ENCODE measurements around the gene LIX1L.

The LIX1L gene

GRCh38 chr1:145963265-145964019 lies 5.6 kb upstream of the LIX1L start:
- DNase-seq (ENCODE audit: low spot score) = no peak

DNA sequence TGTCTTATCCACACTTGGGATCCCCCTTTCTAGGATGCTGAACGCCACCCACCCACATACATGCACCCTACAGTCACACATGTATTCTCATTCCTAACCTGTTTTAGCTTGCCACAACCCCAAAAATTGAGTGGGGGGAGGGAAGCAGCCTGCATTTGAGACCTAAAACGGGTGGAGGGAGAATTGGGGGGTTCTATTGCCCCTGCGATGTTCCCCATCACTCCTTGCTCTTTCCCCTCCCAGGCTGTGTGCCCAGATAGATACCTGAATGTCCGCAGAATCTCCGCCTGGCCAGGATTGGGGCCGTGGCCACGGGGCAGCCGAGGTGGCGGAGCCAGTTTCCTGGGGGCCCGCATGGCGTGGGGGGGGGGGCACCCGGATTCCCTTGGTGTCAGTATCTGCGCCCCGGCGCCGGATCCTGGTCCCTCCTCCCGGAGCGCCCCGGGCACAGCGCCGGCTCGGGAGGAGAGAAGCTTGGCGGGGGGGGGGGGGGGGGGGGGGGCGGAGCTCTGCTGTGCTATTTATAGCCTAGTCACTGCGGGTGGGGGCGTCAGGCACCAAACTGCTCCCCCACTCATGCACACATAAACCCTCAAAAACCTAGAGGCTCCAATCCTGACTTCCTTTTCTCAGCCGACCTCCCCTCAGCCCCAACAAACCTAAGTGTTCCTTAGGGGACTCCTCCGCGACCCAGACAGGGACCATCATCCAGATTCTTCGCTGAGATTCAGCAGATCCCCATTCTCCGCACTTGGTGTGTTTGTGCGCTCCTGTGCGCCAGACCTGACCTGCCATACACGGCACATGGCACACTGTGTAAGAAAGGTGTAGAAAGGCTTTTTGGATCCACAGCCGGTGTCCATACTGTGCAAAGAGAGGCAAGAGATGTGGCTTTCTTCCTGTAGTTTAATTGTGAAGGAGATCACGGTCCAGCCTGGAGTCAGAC lies 4.6 kb upstream of the LIX1L start:
- DNase-seq (ENCODE audit: low spot score) = no peak

- no peak for DNase-seq (ENCODE audit: low spot score)
Measured at GRCh38 chr1:145961425-145962156, 3.8 kb upstream of the LIX1L start.

GRCh38 chr1:145961109-145961424 lies 3.2 kb upstream of the LIX1L start:
- DNase-seq (ENCODE audit: low spot score) = no peak

- DNase-seq (ENCODE audit: low spot score) = peak; percentile 82
Measured at GRCh38 chr1:145960468-145961108, 2.8 kb upstream of the LIX1L start.

DNA sequence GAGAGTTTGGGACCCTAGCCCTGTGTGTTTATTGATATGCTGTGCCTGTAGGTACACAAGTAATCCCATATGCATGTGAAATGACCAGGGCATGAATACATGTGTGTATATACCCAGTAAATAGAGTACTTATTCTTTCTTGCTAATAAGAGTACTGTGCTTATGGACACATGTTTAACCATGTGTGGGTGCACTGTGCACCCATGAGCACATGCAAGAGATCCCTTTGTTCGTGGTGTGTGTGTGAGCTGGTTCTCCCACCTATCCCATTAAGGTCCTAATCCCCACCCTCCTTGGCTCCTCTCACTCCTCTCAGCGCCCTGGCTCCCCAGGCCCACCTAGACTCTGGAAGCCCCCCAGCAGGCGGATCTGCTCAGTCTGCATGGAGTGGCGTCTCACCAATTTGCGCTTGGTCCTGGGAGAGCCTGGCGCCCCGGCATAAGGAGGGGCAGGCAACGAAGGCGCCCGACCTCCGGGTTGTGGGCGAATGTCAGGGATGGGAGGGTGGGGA lies 2.2 kb upstream of the LIX1L start:
- no peak for DNase-seq (ENCODE audit: low spot score)

- DNase-seq (ENCODE audit: low spot score) = no peak
Measured at GRCh38 chr1:145959333-145959732, 1.5 kb upstream of the LIX1L start.

- DNase-seq (ENCODE audit: low spot score) = no peak
Measured at GRCh38 chr1:145958734-145959133, 917 bp upstream of the LIX1L start.

DNA sequence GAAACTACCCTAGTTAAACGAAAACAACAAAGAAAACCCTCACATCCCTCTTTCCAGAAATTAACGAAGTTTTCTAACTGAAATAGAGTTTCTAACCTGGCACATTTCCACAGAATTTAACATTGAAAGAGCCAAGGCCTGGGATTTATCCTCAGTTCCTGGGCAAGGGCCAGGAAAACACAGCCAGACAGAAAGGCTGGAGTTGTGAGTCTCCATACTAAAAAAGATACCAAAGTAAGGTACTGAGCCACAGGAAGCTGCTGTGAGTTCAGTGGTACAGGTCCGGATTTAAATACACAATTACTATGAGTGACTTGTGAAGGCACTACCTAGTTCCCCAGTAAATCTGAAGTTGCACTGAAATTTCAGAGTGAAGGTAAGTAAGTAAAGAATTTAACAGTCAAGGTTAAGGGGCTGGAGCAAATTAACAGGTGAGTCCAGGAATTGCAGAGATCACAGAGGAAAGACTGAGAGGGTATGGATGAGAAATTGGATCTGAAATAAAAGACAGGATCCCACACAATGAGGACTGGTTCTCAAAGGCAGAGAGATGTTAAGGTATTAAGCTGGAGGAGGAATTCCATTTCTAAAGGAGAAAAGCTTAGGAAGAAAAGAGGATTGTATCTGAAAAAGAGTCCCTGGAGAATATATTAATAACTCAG lies 905 bp downstream of the LIX1L start:
- no peak for DNase-seq (ENCODE audit: low spot score)

DNA sequence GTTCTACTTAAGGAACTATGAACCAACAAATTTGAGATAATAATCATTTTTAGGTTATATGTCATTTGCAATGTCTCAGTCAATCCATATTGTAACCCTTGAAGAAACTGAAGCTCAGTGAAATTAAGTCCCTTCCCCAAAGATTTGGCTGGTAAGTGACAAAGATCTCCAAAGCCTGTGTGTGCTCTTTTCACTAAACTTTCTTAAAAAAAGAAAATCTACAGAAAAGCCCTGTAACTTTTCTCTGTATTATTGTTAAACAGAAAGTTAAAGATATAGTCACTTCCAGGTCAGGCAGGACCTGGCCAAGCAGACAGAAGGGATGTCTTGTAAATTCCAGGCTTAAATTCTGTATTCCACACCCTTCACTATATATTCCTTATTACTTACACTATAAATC lies 1.5 kb downstream of the LIX1L start:
- no peak for DNase-seq (ENCODE audit: low spot score)

- no peak for DNase-seq (ENCODE audit: low spot score)
Measured at GRCh38 chr1:145955436-145955835, 2.4 kb downstream of the LIX1L start.

DNA sequence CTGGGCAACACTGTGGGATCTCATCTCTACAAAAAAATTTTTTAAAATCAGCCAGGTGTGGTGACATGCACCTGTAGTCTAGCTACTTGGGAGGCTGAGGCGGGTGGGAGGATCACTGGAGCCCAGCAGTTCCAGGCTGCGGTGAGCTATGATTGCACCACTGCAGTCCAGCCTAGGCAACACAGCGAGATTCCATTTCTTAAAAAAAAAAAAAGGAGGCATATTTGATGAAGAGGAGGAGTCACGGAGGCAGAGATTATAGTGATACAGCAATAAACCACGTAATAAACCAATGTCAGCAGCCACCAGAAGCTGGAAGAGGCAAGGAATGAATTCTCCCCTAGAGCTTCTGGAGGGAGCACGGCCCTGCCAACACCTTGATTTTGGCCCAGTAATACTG lies 4.0 kb downstream of the LIX1L start:
- DNase-seq (ENCODE audit: low spot score) = no peak

DNA sequence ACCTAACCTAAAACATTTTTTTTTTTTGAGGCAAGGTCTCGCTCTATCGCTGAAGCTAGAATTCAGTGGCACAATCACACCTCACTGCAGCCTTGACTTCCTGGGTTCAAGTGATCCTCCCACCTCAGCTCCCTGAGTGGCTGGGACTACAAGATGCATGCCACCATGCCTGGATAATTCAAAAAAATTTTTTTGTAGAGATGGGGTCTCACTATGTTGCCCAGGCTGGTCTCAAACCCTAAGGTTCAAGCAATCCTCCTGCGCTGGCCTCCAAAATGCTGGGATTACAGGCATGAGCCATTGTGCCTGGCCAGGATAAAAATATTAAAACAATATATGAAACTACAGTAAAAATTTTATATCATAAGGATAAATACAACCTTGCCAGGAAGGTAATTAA lies 4.9 kb downstream of the LIX1L start:
- no peak for DNase-seq (ENCODE audit: low spot score)

DNA sequence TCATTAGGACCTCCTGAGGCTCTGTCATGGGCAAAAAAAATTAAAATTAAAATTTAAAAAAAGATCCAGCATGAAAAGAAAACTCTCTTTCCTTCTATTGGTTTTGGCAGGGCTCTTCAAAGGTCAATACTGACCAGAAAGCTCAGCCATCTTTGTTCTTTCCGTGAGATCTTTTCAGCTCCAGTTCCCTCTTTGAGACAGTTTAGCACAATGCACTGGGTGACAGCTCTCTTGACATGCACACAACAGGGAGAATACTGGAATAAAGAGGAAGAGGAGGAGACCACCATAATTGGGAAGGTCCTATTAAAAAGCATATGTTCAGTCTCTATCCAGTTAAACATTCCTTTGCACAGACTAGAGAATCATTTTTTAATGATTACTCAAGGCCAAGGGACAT lies 6.3 kb downstream of the LIX1L start:
- no peak for DNase-seq (ENCODE audit: low spot score)

- DNase-seq (ENCODE audit: low spot score) = no peak
Measured at GRCh38 chr1:145949219-145949618, 8.6 kb downstream of the LIX1L start.

- DNase-seq (ENCODE audit: low spot score) = peak; percentile 72
Measured at GRCh38 chr1:145947551-145947950, 10.3 kb downstream of the LIX1L start.

DNA sequence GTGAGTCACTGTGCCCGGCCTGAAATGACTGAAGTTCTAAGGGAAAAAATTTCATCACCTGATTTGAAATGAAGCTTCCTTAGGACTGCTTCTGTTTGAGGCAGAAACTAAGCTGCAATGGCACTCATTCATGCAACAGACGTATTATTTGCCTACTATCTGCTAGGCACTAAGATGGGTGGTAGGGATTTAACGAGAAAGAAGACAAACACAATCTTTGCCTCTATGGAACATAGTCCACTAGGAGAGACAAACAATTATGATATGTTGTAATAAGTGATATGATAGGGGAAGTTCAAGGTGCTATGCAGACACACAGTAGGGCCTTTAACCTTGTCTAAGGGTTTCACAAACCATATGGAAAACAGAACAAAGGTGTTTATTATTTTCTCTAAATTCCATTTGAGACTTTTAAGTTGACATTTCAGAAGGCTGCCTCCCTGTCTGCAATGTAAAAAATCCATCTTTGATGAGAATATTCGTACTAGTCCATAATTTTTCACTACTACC lies 11.3 kb downstream of the LIX1L start:
- no peak for DNase-seq (ENCODE audit: low spot score)

DNA sequence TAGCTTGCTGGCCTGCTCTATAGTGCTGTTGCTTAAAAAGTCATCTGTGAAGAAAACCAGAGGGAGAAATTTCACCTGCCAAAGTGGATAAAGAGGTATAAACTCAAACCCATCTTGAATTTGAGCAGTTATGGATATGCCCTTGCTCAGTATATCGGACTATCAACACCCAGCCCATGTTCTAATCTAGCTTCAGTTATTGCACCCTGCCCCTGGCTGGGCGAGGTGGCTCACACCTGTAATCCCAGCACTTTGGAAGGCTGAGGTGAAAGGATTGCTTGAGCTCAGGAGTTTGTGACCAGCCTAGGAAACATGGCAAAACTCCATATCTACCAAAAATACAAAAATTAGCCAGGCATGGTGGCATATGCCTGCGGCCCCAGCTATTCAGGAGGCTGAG lies 13.3 kb downstream of the LIX1L start:
- no peak for DNase-seq (ENCODE audit: low spot score)

DNA sequence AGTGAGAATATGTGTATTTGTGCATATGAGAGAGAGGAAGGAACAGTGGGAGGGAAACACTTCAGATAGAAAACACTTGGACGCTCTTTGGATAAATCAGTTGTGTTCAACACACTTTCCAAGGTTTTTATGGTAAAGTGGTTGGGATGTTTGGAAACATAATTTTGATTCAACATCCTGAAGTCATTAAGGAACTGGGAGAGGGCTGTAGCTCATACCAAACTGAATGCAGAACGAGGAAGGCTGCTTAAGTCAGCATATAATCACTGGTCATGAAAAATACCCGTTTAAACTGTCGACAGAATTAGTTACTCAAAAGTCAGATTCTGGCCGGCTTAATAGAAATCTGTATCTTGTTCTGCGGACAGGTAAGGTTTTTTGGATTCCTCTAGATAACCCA lies 14.9 kb downstream of the LIX1L start:
- no peak for DNase-seq (ENCODE audit: low spot score)

DNA sequence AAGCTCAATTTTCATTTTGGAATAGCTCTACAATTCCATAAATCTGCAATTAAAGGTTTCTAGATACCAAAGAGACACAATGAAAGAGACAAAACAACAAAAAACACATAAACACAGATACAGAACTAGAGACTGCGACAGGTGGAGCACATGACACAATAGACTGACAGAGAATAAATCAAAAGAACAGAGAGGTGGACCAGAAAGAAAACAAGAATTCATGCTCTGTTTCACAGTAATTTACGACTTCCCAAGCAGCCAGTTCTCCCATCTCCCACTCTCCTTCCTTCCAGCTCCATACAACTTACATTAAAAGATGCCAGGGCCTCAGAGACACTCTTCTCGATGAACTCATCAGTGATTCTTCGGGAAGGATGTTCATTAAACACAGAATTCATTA lies 15.4 kb downstream of the LIX1L start:
- no peak for DNase-seq (ENCODE audit: low spot score)

DNA sequence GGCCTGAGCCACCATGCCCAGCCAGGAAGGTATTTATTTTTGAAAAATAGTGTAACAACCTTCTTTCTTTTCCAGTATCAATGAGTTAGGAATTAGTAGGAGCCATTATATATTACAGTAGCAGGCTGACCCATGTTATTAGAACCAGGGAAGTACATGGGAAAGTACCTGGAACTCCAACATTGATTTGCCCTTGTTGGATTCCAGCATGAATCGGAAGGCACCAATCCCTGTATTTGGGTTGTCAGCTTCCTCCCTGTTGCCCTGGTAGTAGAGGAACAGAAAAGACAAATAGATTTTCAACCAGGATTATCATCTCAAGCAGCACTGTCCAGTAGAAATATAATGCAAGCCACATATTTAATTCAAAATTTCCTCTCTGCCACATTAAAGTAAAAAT lies 20.4 kb downstream of the LIX1L start:
- DNase-seq (ENCODE audit: low spot score) = no peak

Data from iPS-NIHi11 (cell line).